MCF 10A (cell line): ENCODE measurements around the gene CLEC16A. TPM values are rescaled to one million over a fixed set of nuclear protein-coding genes. Genes with fewer than 3 reads are reported as not detected.

Experiments
- BruUV-seq: library from RNA; stranded (reverse); fragments of 400-500 nt; replicated peaks from 2 replicates; lab custom pipeline; 2021; lab: Mats Ljungman, UMichigan
- CTCF ChIA-PET: fragments of 300-600 bp; sonication (Branson Sonifier 250); formaldehyde crosslinking; extraction: SDS; loops from one replicate; lab custom pipeline; 2021; ENCODE audit warnings: antibody characterized with exemption, inconsistent platforms; lab: Yijun Ruan, JAX
- POLR2A ChIA-PET: fragments of 300-600, 350-650 bp; sonication (Branson Sonifier 250); formaldehyde crosslinking; extraction: SDS; loops from one replicate; lab custom pipeline; 2020; ENCODE audit warnings: antibody characterized with exemption, inconsistent platforms; lab: Yijun Ruan, JAX
- DNase-seq: peaks from one replicate; pipeline ENCODE4 v3.0.0-alpha.2; 2018; ENCODE audit not compliant: unreplicated experiment
- H3K27ac Mint-ChIP-seq: one replicate; pipeline ENCODE4 v1.8.0; 2022; ENCODE audit warnings: mild to moderate bottlenecking, low read depth, mixed read lengths; ENCODE audit not compliant: unreplicated experiment
- H3K27me3 Mint-ChIP-seq: one replicate; pipeline ENCODE4 v1.8.0; 2022; ENCODE audit warnings: mixed read lengths; ENCODE audit not compliant: insufficient read depth, unreplicated experiment
- H3K36me3 Mint-ChIP-seq: one replicate; pipeline ENCODE4 v1.8.0; 2022; ENCODE audit warnings: mild to moderate bottlenecking, moderate library complexity, mixed read lengths; ENCODE audit not compliant: insufficient read depth, unreplicated experiment
- H3K4me1 Mint-ChIP-seq: one replicate; pipeline ENCODE4 v1.8.0; 2022; ENCODE audit warnings: mixed read lengths; ENCODE audit not compliant: insufficient read depth, unreplicated experiment
- H3K4me3 Mint-ChIP-seq: one replicate; pipeline ENCODE4 v1.8.0; 2022; ENCODE audit warnings: mild to moderate bottlenecking, moderate library complexity, mixed read lengths; ENCODE audit not compliant: unreplicated experiment
- H3K9me3 Mint-ChIP-seq: one replicate; pipeline ENCODE4 v1.8.0; 2022; ENCODE audit warnings: mixed read lengths; ENCODE audit not compliant: unreplicated experiment
- CTCF ChIP-seq: fragments of 200-600 bp; IDR thresholded peaks from one replicate; pipeline ENCODE4 v1.8.0; 2022; ENCODE audit warnings: antibody characterized with exemption, mild to moderate bottlenecking; ENCODE audit not compliant: unreplicated experiment
- intact Hi-C: fragments of 100-400 bp; cut with micrococcal nuclease; formaldehyde crosslinking; loops from 2 replicates; pipeline ENCODE4 v1.14.1; 2022
- total RNA-seq: library from RNA; stranded (reverse); gene quantifications from 2 replicates; pipeline ENCODE4 v1.2.3, GENCODE V29; 2022

CLEC16A gene
- total RNA-seq, 1 experiment from 2014 or later: 32.4 TPM

DNA sequence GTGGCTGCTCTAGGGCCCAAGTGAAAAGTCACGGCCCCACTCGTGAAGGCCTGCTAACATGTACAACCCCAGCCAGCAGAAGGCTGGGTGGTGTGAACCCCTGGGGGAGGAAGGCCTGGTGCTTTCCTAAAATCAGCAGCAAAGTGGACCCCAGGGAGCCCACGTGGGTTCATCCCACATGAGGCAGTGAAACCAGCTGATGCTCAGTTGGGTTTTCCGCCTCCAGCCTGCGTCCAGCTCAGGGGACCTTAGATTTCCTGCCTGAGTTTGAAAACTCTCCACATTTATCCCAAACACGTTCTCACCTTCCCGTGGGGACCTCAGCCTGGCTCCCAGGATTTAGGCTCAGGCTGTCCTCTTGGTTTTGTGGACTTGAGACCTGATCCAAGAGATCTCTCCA is 225.8 kb downstream of the CLEC16A start:
- no peak overlapping the region for H3K27ac Mint-ChIP-seq
- no peak overlapping the region for H3K4me3 Mint-ChIP-seq

GRCh38 chr16:11170696-11171447 is 226.5 kb downstream of the CLEC16A start:
- no peaks in the 10 kb centered on the region for H3K9me3 Mint-ChIP-seq
- intact Hi-C loops: no loop called here
- CTCF ChIA-PET: interaction anchor here (0.7 kb wide), 1 partner anchor 211 kb away, joined by 3 read pairs; no protein-coding TSS in a partner anchor
- H3K4me3 Mint-ChIP-seq: no peak overlapping the region
- no peaks in the 10 kb centered on the region for H3K27me3 Mint-ChIP-seq
- DNase-seq: no peak
- no peak for TF ChIP-seq CTCF
- H3K4me1 Mint-ChIP-seq: no peaks in the 10 kb centered on the region
- H3K36me3 Mint-ChIP-seq: peaks cover 33% of the 10 kb centered on the region
- no TSS peak for BruUV-seq
- POLR2A ChIA-PET: no interaction called here
- no peak overlapping the region for H3K27ac Mint-ChIP-seq

More for the DNA sequence above, 225.8 kb downstream of the CLEC16A start:
- TF ChIP-seq CTCF: no peak
- intact Hi-C loops: no loop called here
- BruUV-seq: no TSS peak
- ChIA-PET POLR2A (no interaction called here), CTCF (no interaction called here)
- no peaks in the 10 kb centered on the region for H3K27me3 Mint-ChIP-seq
- no peaks in the 10 kb centered on the region for H3K4me1 Mint-ChIP-seq
- peaks cover 33% of the 10 kb centered on the region for H3K36me3 Mint-ChIP-seq
- no peaks in the 10 kb centered on the region for H3K9me3 Mint-ChIP-seq
- DNase-seq: no peak

GRCh38 chr16:11171448-11171709 is 227.0 kb downstream of the CLEC16A start:
- no peak for DNase-seq
- Mint-ChIP-seq H3K9me3 (no peaks in the 10 kb centered on the region), H3K4me3 (no peak overlapping the region), H3K36me3 (peaks cover 33% of the 10 kb centered on the region), H3K27me3 (no peaks in the 10 kb centered on the region), H3K4me1 (no peaks in the 10 kb centered on the region), H3K27ac (no peak overlapping the region)
- POLR2A ChIA-PET: no interaction called here
- no TSS peak for BruUV-seq
- no peak for TF ChIP-seq CTCF
- CTCF ChIA-PET: interaction anchor here (0.7 kb wide), 1 partner anchor 212 kb away, joined by 3 read pairs; no protein-coding TSS in a partner anchor
- intact Hi-C loops: no loop called here

- H3K4me1 Mint-ChIP-seq: no peaks in the 10 kb centered on the region
- TF ChIP-seq CTCF: no peak
- H3K27ac Mint-ChIP-seq: no peak overlapping the region
- CTCF ChIA-PET: interaction anchor here (0.7 kb wide), 1 partner anchor 212 kb away, joined by 3 read pairs; no protein-coding TSS in a partner anchor
- no peaks in the 10 kb centered on the region for H3K27me3 Mint-ChIP-seq
- intact Hi-C loops: no loop called here
- POLR2A ChIA-PET: no interaction called here
- H3K36me3 Mint-ChIP-seq: peaks cover 33% of the 10 kb centered on the region
- no TSS peak for BruUV-seq
- H3K9me3 Mint-ChIP-seq: no peaks in the 10 kb centered on the region
- no peak overlapping the region for H3K4me3 Mint-ChIP-seq
- no peak for DNase-seq
Measured at GRCh38 chr16:11171757-11172299, 227.5 kb downstream of the CLEC16A start.
